GM19468 (cell line): ENCODE measurements around the gene HMGB1.
"Not testable (repeated sequence)": the region's sequence is repeated elsewhere in the genome, so short reads cannot be mapped to it uniquely, and the experiment has no call there.

ENCODE experiments used
- ATAC-seq: cut with Tn5 transposase; IDR thresholded peaks from one replicate; pipeline ENCODE4 v1.9.1; 2021; ENCODE audit warnings: mild to moderate bottlenecking, moderate library complexity, moderate number of reproducible peaks; ENCODE audit not compliant: unreplicated experiment; ENCODE audit errors: extremely low read depth

The HMGB1 gene

GRCh38 chr13:30466841-30467252 lies 1.1 kb upstream of the HMGB1 start:
- ATAC-seq: no peak

DNA sequence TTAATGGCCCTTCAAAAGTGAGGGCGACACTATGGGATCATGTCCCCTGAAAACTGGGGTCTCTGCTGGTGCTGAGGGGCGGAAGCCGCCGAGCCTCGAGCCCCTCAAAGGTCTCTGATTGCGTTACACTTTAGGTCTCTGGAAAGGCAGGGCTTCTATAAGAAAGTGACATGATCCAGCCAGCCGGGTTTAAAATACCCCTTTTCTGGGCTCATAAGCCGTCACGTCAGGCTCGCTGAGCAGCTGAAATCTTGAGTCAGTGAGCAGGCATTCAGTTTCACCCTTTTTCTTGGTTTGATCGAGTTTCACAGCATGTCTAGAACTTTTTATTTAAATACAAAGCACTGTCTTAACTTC lies 600 bp upstream of the HMGB1 start:
- ATAC-seq: no peak

- ATAC-seq: no peak
Observed at GRCh38 chr13:30465343-30465592, 468 bp downstream of the HMGB1 start.

- ATAC-seq: no peak
Observed at GRCh38 chr13:30464496-30465342, 1.0 kb downstream of the HMGB1 start.

DNA sequence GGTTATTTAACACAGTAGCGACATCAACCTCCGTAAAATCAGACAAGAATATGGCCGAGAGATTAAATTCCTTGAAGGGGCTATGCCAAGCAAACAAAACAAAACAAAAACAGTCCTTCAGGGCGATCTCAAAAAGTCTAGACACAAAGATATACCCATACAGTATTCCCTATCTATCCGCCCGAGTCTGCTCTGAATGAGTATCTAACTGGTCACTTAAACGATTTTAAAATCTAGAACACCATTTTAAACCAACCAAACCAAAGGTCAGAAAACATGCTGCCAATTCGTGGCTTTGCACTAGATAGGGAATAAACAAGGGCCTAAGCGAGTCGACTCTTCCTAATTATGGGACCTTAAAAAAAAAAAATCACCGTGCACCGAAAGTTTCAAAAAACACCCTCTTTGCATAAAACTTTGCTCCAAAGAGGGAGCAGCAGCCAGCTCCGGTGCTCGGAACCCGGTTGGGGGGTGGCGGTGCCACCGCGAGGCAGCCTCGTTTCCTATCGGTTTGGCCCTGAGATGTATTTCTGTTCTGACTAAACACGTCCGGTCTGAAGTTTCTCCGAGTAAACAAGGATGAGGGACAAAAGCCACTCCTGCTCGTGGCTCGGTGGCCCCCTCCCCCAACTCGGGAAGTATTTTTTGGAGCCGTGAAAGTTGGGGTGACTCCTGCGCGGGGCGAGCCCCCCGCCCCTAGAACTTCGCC lies 1.8 kb downstream of the HMGB1 start:
- ATAC-seq: no peak

- ATAC-seq: not testable (repeated sequence)
Observed at GRCh38 chr13:30461279-30462066, 4.3 kb downstream of the HMGB1 start.

GRCh38 chr13:30457306-30457891 lies 8.3 kb downstream of the HMGB1 start:
- no peak for ATAC-seq

DNA sequence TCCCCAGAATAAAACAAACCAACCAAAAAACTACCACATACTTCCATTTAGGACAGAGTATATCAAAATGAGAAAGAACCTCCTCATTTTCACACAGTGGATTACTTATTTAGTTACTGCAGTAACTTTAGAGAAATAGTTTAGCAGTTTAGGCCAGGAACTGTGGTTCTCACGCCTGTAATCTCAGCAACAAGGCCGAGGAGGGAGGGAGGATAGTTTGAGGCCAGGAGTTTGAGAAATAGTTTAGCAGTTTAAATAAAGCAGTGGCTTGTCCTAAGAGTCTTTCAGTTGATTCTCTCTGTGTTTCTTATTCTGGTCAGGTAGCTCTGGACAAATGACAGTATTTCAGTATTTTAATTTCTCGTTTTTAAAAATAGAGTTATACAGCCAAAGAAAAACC lies 9.4 kb downstream of the HMGB1 start:
- ATAC-seq: no peak

GRCh38 chr13:30454991-30455390 lies 10.7 kb downstream of the HMGB1 start:
- ATAC-seq: no peak

GRCh38 chr13:30453727-30454126 lies 12.0 kb downstream of the HMGB1 start:
- no peak for ATAC-seq

DNA sequence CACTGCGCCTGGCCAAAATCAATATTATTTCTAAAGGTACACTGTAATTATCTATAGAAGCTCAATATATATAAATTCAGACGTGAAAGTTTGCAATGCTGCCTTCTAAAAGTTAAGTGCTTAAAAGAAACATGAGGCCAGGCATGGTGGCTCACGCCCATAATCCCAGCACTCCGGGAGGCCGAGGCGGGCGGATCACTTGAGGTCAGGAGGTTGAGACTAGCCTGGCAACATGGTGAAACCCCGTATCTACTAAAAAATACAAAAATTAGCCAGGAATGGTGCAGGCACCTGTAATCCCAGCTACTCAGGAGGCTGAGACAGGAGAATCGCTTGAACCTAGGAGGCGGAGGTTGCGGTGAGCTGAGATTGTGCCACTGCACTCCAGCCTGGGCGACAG lies 14.3 kb downstream of the HMGB1 start:
- not testable (repeated sequence) for ATAC-seq

- no peak for ATAC-seq
Observed at GRCh38 chr13:30450066-30450465, 15.7 kb downstream of the HMGB1 start.

- no peak for ATAC-seq
Observed at GRCh38 chr13:30448441-30448840, 17.3 kb downstream of the HMGB1 start.

- ATAC-seq: no peak
Observed at GRCh38 chr13:30446126-30446500, 19.6 kb downstream of the HMGB1 start.

DNA sequence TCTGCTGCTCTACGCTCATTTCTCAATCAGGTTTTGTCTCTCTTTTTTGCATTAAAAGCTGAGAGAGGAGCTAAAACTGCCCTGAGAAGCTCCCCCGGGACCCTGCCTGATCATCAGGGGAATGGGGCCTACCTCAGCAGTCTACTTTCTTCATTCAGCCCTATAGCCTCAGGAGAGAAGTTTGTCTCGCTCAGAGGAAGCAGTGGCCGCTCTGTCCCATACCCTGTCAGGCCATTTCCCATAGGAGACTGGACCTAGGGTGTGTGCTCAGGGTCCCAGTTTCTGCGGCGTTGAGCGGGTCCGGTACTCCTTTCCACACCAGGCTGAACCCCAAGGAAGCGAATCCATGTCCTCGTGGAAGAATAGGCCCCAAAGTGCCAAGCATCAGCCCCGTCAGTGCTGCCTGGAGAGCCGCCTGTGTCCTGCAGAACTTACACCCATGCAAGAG lies 21.8 kb downstream of the HMGB1 start:
- ATAC-seq: no peak

GRCh38 chr13:30443491-30443890 lies 22.2 kb downstream of the HMGB1 start:
- not testable (repeated sequence) for ATAC-seq

- no peak for ATAC-seq
Observed at GRCh38 chr13:30442926-30443325, 22.8 kb downstream of the HMGB1 start.

- no peak for ATAC-seq
Observed at GRCh38 chr13:30440910-30441703, 24.6 kb downstream of the HMGB1 start.

- ATAC-seq: no peak
Observed at GRCh38 chr13:30438286-30438685, 27.4 kb downstream of the HMGB1 start.

DNA sequence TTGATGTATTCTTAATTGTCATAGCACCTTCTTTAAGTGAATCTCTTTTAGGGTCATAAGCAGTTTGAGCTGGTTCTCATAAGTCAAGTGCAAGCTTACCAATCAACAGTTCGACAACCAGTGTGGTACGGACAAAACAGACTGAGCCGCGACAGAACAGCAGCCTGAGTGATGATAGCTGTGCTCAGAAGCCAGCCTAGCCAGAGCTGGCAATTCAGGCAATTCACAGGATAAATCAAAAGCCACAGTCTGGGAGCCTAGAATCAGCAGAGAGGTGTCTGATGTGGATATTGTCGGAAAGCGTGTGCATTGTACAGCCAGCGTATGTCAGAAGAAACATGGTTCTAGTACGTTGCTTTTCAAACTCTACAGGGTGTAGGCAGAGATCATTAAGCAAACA lies 28.6 kb downstream of the HMGB1 start:
- ATAC-seq: no peak
